GM21825 (cell line): Measurements from ENCODE around the gene DBX1.
"Not testable (repeated sequence)": the region's sequence is repeated elsewhere in the genome, so short reads cannot be mapped to it uniquely, and the experiment has no call there.

Experiments used
- ATAC-seq: cut with Tn5 transposase; IDR thresholded peaks from one replicate; pipeline ENCODE4 v1.9.1; 2021; ENCODE audit warnings: mild to moderate bottlenecking, moderate library complexity; ENCODE audit not compliant: unreplicated experiment

The DBX1 gene

GRCh38 chr11:20160425-20161229, at the start of gene DBX1:
Gene DBX1 (minus strand): TSS chr11:20160475. CDS start chr11:20160324, 151 bp downstream.
- ATAC-seq: no peak

- no peak for ATAC-seq
Measured at GRCh38 chr11:20208622-20209111, 48.4 kb upstream of the DBX1 start.

- no peak for ATAC-seq
Measured at GRCh38 chr11:20207781-20208621, 47.7 kb upstream of the DBX1 start.

GRCh38 chr11:20205807-20206206, 45.5 kb upstream of the DBX1 start:
- ATAC-seq: no peak

GRCh38 chr11:20204681-20205080, 44.4 kb upstream of the DBX1 start:
- no peak for ATAC-seq

GRCh38 chr11:20203831-20204230, 43.6 kb upstream of the DBX1 start:
- ATAC-seq: no peak

- ATAC-seq: no peak
Measured at GRCh38 chr11:20201231-20201630, 41.0 kb upstream of the DBX1 start.

- ATAC-seq: not testable (repeated sequence)
Measured at GRCh38 chr11:20200331-20200955, 40.2 kb upstream of the DBX1 start.

GRCh38 chr11:20197881-20198280, 37.6 kb upstream of the DBX1 start:
- no peak for ATAC-seq

- no peak for ATAC-seq
Measured at GRCh38 chr11:20194470-20194869, 34.2 kb upstream of the DBX1 start.

- no peak for ATAC-seq
Measured at GRCh38 chr11:20193307-20193706, 33.0 kb upstream of the DBX1 start.

GRCh38 chr11:20192641-20193040, 32.4 kb upstream of the DBX1 start:
- ATAC-seq: no peak

- ATAC-seq: no peak
Measured at GRCh38 chr11:20192151-20192550, 31.9 kb upstream of the DBX1 start.

- ATAC-seq: no peak
Measured at GRCh38 chr11:20178976-20179375, 18.7 kb upstream of the DBX1 start.

- ATAC-seq: no peak
Measured at GRCh38 chr11:20177136-20177535, 16.9 kb upstream of the DBX1 start.

GRCh38 chr11:20172721-20173447, 12.6 kb upstream of the DBX1 start:
- ATAC-seq: no peak

GRCh38 chr11:20163783-20164481, 3.7 kb upstream of the DBX1 start:
- ATAC-seq: no peak

GRCh38 chr11:20162824-20163782, 2.8 kb upstream of the DBX1 start:
- ATAC-seq: no peak
